Parathyroid adenoma (tissue), 2 donors: ENCODE measurements around the gene MAMDC2.
A peak's percentile ranks its signal among the peaks of the same experiment; 100 is the strongest.

Source experiments
- H2AFZ ChIP-seq: fragments of 300-600 bp; sonication (generic); one replicate; pipeline ENCODE4 v1.7.0; 2017; ENCODE audit warnings: antibody characterized with exemption, mild to moderate bottlenecking
- H3K27ac ChIP-seq: fragments of 300-600 bp; sonication (generic); one replicate; pipeline ENCODE4 v1.7.0; 2017
- H3K27me3 ChIP-seq: fragments of 300-600 bp; sonication (generic); one replicate; pipeline ENCODE4 v1.7.0; 2017; ENCODE audit warnings: low read length; ENCODE audit not compliant: control insufficient read depth, insufficient read depth
- H3K36me3 ChIP-seq: fragments of 300-600 bp; sonication (generic); one replicate; pipeline ENCODE4 v1.7.0; 2017; ENCODE audit warnings: low read length; ENCODE audit not compliant: control insufficient read depth, insufficient read depth
- H3K4me1 ChIP-seq: fragments of 300-600 bp; sonication (generic); one replicate; pipeline ENCODE4 v1.7.0; 2017; ENCODE audit warnings: control low read depth
- H3K4me2 ChIP-seq: fragments of 300-600 bp; sonication (generic); one replicate; pipeline ENCODE4 v1.7.0; 2017; ENCODE audit warnings: low read length
- H3K4me3 ChIP-seq: fragments of 300-600 bp; sonication (generic); one replicate; pipeline ENCODE4 v1.7.0; 2017; ENCODE audit warnings: low read depth, low read length
- H3K79me2 ChIP-seq: fragments of 300-600 bp; sonication (generic); one replicate; pipeline ENCODE4 v1.7.0; 2017; ENCODE audit warnings: control low read depth
- H3K9ac ChIP-seq: fragments of 300-600 bp; sonication (generic); one replicate; pipeline ENCODE4 v1.7.0; 2017; ENCODE audit warnings: mild to moderate bottlenecking
- H3K9me3 ChIP-seq: fragments of 300-600 bp; sonication (generic); one replicate; pipeline ENCODE4 v1.7.0; 2017; ENCODE audit warnings: low read length; ENCODE audit not compliant: control insufficient read depth
- TF ChIP-seq, protein P1 (sequence below): fragments of 300-600 bp; sonication (generic); IDR thresholded peaks from one replicate; pipeline ENCODE4 v1.7.0; 2017; ENCODE audit warnings: antibody characterized with exemption, mild to moderate bottlenecking
- donor health status: primary hyperparathyroidism.

The MAMDC2 gene

DNA sequence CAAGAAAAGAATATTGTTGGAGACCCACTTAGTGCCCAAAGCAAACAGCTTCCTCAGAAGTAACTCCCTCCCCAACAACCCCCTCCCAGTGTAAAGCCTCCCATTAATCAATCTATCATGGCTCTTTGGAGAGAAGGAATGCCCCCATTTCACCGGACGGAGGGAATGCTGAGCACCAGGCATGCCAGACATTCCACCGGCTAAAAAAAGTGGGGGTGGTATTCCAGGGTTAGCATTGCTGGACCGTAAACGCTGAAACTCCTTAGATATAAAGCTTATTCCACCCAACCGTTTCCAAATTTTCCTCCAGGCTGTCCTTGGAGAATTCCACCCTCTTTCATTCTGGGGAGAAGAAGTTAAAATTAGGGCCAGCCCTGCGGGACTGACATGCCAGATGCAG is 363 bp upstream of the MAMDC2 start:
- Histone ChIP-seq H3K36me3 (no peaks in the 10 kb centered on the region), H3K4me3 (no peak overlapping the region), H2AFZ (peak overlapping the region; percentile 62), H3K79me2 (no peaks in the 10 kb centered on the region), H3K9me3 (no peaks in the 10 kb centered on the region), H3K27me3 (no peaks in the 10 kb centered on the region), H3K9ac (no peak overlapping the region), H3K4me1 (no peaks in the 10 kb centered on the region), H3K27ac (no peak overlapping the region), H3K4me2 (peak overlapping the region; percentile 68)
- TF ChIP-seq, protein P1, sequence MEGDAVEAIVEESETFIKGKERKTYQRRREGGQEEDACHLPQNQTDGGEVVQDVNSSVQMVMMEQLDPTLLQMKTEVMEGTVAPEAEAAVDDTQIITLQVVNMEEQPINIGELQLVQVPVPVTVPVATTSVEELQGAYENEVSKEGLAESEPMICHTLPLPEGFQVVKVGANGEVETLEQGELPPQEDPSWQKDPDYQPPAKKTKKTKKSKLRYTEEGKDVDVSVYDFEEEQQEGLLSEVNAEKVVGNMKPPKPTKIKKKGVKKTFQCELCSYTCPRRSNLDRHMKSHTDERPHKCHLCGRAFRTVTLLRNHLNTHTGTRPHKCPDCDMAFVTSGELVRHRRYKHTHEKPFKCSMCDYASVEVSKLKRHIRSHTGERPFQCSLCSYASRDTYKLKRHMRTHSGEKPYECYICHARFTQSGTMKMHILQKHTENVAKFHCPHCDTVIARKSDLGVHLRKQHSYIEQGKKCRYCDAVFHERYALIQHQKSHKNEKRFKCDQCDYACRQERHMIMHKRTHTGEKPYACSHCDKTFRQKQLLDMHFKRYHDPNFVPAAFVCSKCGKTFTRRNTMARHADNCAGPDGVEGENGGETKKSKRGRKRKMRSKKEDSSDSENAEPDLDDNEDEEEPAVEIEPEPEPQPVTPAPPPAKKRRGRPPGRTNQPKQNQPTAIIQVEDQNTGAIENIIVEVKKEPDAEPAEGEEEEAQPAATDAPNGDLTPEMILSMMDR: no peak

- TF ChIP-seq, protein P1: no peak
- Histone ChIP-seq H3K4me2 (peak overlapping the region; percentile 68), H3K9me3 (no peaks in the 10 kb centered on the region), H3K4me1 (no peaks in the 10 kb centered on the region), H3K79me2 (no peaks in the 10 kb centered on the region), H3K27me3 (no peaks in the 10 kb centered on the region), H3K36me3 (no peaks in the 10 kb centered on the region), H3K9ac (no peak overlapping the region), H3K27ac (no peak overlapping the region), H3K4me3 (peak overlapping the region; percentile 52), H2AFZ (no peak overlapping the region)
Observed at GRCh38 chr9:70044490-70045307, 1.1 kb downstream of the MAMDC2 start.

GRCh38 chr9:70045452-70045851 is 1.8 kb downstream of the MAMDC2 start:
- no peaks in the 10 kb centered on the region for H3K27me3 ChIP-seq
- no peak overlapping the region for H3K4me2 ChIP-seq
- H3K4me3 ChIP-seq: no peak overlapping the region
- no peaks in the 10 kb centered on the region for H3K9me3 ChIP-seq
- H3K4me1 ChIP-seq: no peaks in the 10 kb centered on the region
- no peaks in the 10 kb centered on the region for H3K79me2 ChIP-seq
- TF ChIP-seq, protein P1: no peak
- no peaks in the 10 kb centered on the region for H3K36me3 ChIP-seq
- H3K9ac ChIP-seq: no peak overlapping the region
- H3K27ac ChIP-seq: no peak overlapping the region
- no peak overlapping the region for H2AFZ ChIP-seq

GRCh38 chr9:70046274-70047070 is 2.8 kb downstream of the MAMDC2 start:
- Histone ChIP-seq H2AFZ (no peak overlapping the region), H3K27me3 (no peaks in the 10 kb centered on the region), H3K9ac (no peak overlapping the region), H3K4me1 (no peaks in the 10 kb centered on the region), H3K4me2 (no peak overlapping the region), H3K9me3 (no peaks in the 10 kb centered on the region), H3K27ac (no peak overlapping the region), H3K79me2 (no peaks in the 10 kb centered on the region), H3K4me3 (no peak overlapping the region), H3K36me3 (no peaks in the 10 kb centered on the region)
- TF ChIP-seq, protein P1: no peak
